SK-N-SH (cell line): ENCODE measurements around the gene UTP4. TPM values are rescaled to one million over a fixed set of nuclear protein-coding genes. Genes with fewer than 3 reads are reported as not detected.
A peak's percentile ranks its signal among the peaks of the same experiment; 100 is the strongest.

Experiments used
- CTCF ChIA-PET: fragments of 300-600, 350-600 bp; formaldehyde crosslinking; extraction: SDS; loops from one replicate; lab custom pipeline; 2021; lab: Yijun Ruan, JAX
- POLR2A ChIA-PET: fragments of 350-600 bp; sonication (Branson Sonifier 250); formaldehyde crosslinking; extraction: SDS; loops from one replicate; lab custom pipeline; 2020; ENCODE audit warnings: antibody characterized with exemption, inconsistent platforms; lab: Yijun Ruan, JAX
- DNase-seq: peaks from one replicate; pipeline ENCODE4 v3.0.0; 2012
- H2AFZ ChIP-seq: fragments of 200-600 bp; sonication (generic); 2 replicates; pipeline ENCODE4 v1.8.1; 2016; ENCODE audit warnings: antibody characterized with exemption, mild to moderate bottlenecking, low read depth
- H3F3A ChIP-seq: fragments of 200-600 bp; sonication (generic); replicated peaks from 2 replicates; pipeline ENCODE3; 2016; ENCODE audit warnings: antibody characterized with exemption, mild to moderate bottlenecking; ENCODE audit not compliant: insufficient read depth
- H3K27ac ChIP-seq, 2 experiments: fragments of 200-500 bp in 1 of 2; fragments of 200-600 bp in 1 of 2; sonication (Bioruptor generic) in 1 of 2; sonication (generic), shearing (Covaris generic) in 1 of 2; 2 replicates each; pipeline versions ENCODE4 v1.5.1 to v1.6.1; 2014 to 2016; ENCODE audit warnings: low read depth in 2 of 2, inconsistent platforms in 1 of 2, low read length in 1 of 2, mild to moderate bottlenecking in 1 of 2, mixed read lengths in 1 of 2
- H3K27me3 ChIP-seq: fragments of 200-600 bp; sonication (generic), shearing (Covaris generic); 2 replicates; pipeline ENCODE4 v1.6.1; 2016; ENCODE audit warnings: mixed run types; ENCODE audit not compliant: insufficient read depth
- H3K36me3 ChIP-seq, 2 experiments: fragments of 200-500 bp in 1 of 2; fragments of 200-600 bp in 1 of 2; sonication (Bioruptor generic) in 1 of 2; sonication (generic) in 1 of 2; replicated peaks in 1 of 2; 2 replicates each; pipeline versions ENCODE3 to v1.5.1; 2014 to 2016; ENCODE audit warnings: low read length in 1 of 2, mild to moderate bottlenecking in 1 of 2; ENCODE audit not compliant: insufficient read depth in 2 of 2, control insufficient read depth in 1 of 2
- H3K4me1 ChIP-seq, 2 experiments: fragments of 200-500 bp in 1 of 2; fragments of 200-600 bp in 1 of 2; sonication (Bioruptor generic) in 1 of 2; sonication (generic), shearing (Covaris generic) in 1 of 2; 2 replicates each; pipeline versions ENCODE4 v1.5.1 to v1.6.1; 2014 to 2016; ENCODE audit warnings: low read depth in 1 of 2, low read length in 1 of 2, mixed run types in 1 of 2; ENCODE audit not compliant: insufficient read depth in 2 of 2, control insufficient read depth in 1 of 2
- H3K4me2 ChIP-seq: fragments of 200-600 bp; sonication (generic), shearing (Covaris generic); 2 replicates; pipeline ENCODE4 v1.6.1; 2017; ENCODE audit warnings: mixed run types
- H3K4me3 ChIP-seq, 2 experiments: fragments of 200-500 bp in 1 of 2; fragments of 200-600 bp in 1 of 2; sonication (Bioruptor generic) in 1 of 2; sonication (generic), shearing (Covaris generic) in 1 of 2; 2 replicates each; pipeline versions ENCODE4 v1.5.1 to v1.8.1; 2014 to 2016; ENCODE audit warnings: low read depth in 2 of 2, inconsistent platforms in 1 of 2, low read length in 1 of 2, mild to moderate bottlenecking in 1 of 2, mixed read lengths in 1 of 2, moderate library complexity in 1 of 2
- H3K79me2 ChIP-seq: fragments of 200-600 bp; sonication (generic); 2 replicates; pipeline ENCODE4 v1.8.1; 2017; ENCODE audit warnings: mild to moderate bottlenecking; ENCODE audit not compliant: insufficient read depth
- H3K9ac ChIP-seq: fragments of 200-600 bp; sonication (generic); 2 replicates; pipeline ENCODE4 v1.6.1; 2017; ENCODE audit warnings: mixed run types
- H3K9me2 ChIP-seq: fragments of 200-600 bp; sonication (generic); 2 replicates; pipeline ENCODE4 v1.6.1; 2017; ENCODE audit warnings: mixed run types
- H3K9me3 ChIP-seq: fragments of 200-600 bp; sonication (generic); 2 replicates; pipeline ENCODE4 v1.6.1; 2017; ENCODE audit warnings: mixed run types, mild to moderate bottlenecking, moderate library complexity
- H4K20me1 ChIP-seq: fragments of 200-600 bp; sonication (generic); 2 replicates; pipeline ENCODE4 v1.6.1; 2017; ENCODE audit warnings: mild to moderate bottlenecking, mixed run types; ENCODE audit not compliant: insufficient read depth
- ELF1 ChIP-seq: IDR thresholded peaks from 2 replicates; pipeline ENCODE4 v1.4.0; 2012
- FOSL2 ChIP-seq: IDR thresholded peaks from 2 replicates; pipeline ENCODE4 v1.4.0; 2012; ENCODE audit warnings: low read depth, mild to moderate bottlenecking, moderate library complexity, borderline replicate concordance
- FOXM1 ChIP-seq: IDR thresholded peaks from 2 replicates; pipeline ENCODE4 v1.4.0; 2012; ENCODE audit warnings: low read depth, mild to moderate bottlenecking
- GABPA ChIP-seq: IDR thresholded peaks from 2 replicates; pipeline ENCODE4 v1.4.0; 2012; ENCODE audit warnings: low read depth, mild to moderate bottlenecking
- GATA2 ChIP-seq: sonication (generic); formaldehyde crosslinking; IDR thresholded peaks from 2 replicates; pipeline ENCODE4 v1.5.0; 2020; ENCODE audit warnings: mild to moderate bottlenecking, missing genetic modification reagents
- JUND ChIP-seq: IDR thresholded peaks from 2 replicates; pipeline ENCODE4 v1.4.0; 2012
- MXI1 ChIP-seq: IDR thresholded peaks from 2 replicates; pipeline ENCODE4 v1.6.1; 2012; ENCODE audit warnings: mild to moderate bottlenecking, low read depth, low read length, improper control_type of control experiment
- NRF1 ChIP-seq: IDR thresholded peaks from 2 replicates; pipeline ENCODE4 v1.6.1; 2012; ENCODE audit warnings: low read depth, mild to moderate bottlenecking, low read length
- POLR2AphosphoS5 ChIP-seq: IDR thresholded peaks from 2 replicates; pipeline ENCODE4 v1.6.1; 2012; ENCODE audit warnings: low read depth, low read length
- RCOR1 ChIP-seq: fragments of 150-350 bp; IDR thresholded peaks from 2 replicates; pipeline ENCODE4 v1.6.1; 2017; ENCODE audit warnings: antibody characterized with exemption, low read length
- REST ChIP-seq: IDR thresholded peaks from 2 replicates; pipeline ENCODE4 v1.6.1; 2012; ENCODE audit warnings: mild to moderate bottlenecking, low read depth, low read length, moderate library complexity
- RFX5 ChIP-seq: IDR thresholded peaks from 2 replicates; pipeline ENCODE4 v1.6.1; 2012; ENCODE audit warnings: mild to moderate bottlenecking, improper control_type of control experiment, low read length
- SIN3A ChIP-seq: IDR thresholded peaks from 2 replicates; pipeline ENCODE4 v1.6.1; 2012; ENCODE audit warnings: low read depth, mild to moderate bottlenecking, low read length, moderate library complexity, borderline replicate concordance
- SMC3 ChIP-seq: IDR thresholded peaks from 2 replicates; pipeline ENCODE4 v1.6.1; 2012; ENCODE audit warnings: low read depth, low read length, improper control_type of control experiment
- TAF1 ChIP-seq: IDR thresholded peaks from 2 replicates; pipeline ENCODE4 v1.6.1; 2012; ENCODE audit warnings: low read depth, mild to moderate bottlenecking, low read length, moderate library complexity, borderline replicate concordance
- TEAD4 ChIP-seq: IDR thresholded peaks from 2 replicates; pipeline ENCODE4 v1.4.0; 2012; ENCODE audit warnings: mild to moderate bottlenecking, borderline replicate concordance; ENCODE audit not compliant: insufficient read depth
- YY1 ChIP-seq: IDR thresholded peaks from 2 replicates; pipeline ENCODE4 v1.4.0; 2012; ENCODE audit warnings: low read depth, mild to moderate bottlenecking
- WGBS: methylation state at CpG from one replicate; pipeline ENCODE4 v1.1.6; 2017; ENCODE audit warnings: low lambda C conversion rate; 5-methylcytosine and 5-hydroxymethylcytosine counted together
- polyA plus RNA-seq, 3 experiments: library from polyadenylated mRNA; depleted of rRNA; stranded (reverse); fragments of >200 nt; gene quantifications; 2 replicates each; pipeline ENCODE4 v1.2.3, GENCODE V29; 2012
- TF ChIP-seq, protein P1 (sequence below): IDR thresholded peaks from 2 replicates; pipeline ENCODE4 v1.4.0; 2012; ENCODE audit warnings: low read depth
- TF ChIP-seq, protein P2 (sequence below): IDR thresholded peaks from 2 replicates; pipeline ENCODE4; 2012

UTP4 gene
- polyA plus RNA-seq, 1 of the 3 experiments (the other 2 are of a cell fraction) = 66.5 TPM

GRCh38 chr16:69182730-69183416 lies 50.4 kb downstream of the UTP4 start:
- WGBS = 80% methylated on average over 9 of the region's 10 CpGs
- Histone ChIP-seq H3K36me3 (no peaks in the 10 kb centered on the region), H3K9me2 (no peaks in the 10 kb centered on the region), H3K4me2 (no peak overlapping the region)
- TF ChIP-seq POLR2AphosphoS5 (no peak), RCOR1 (no peak), YY1 (no peak), TEAD4 (no peak)
- TF ChIP-seq, all 33 proteins: peak for 0
- no peaks in the 10 kb centered on the region for H4K20me1 ChIP-seq
- POLR2A ChIA-PET = interaction anchor here (0.6 kb wide), 1 partner anchor 17 kb away, joined by 4 read pairs; no protein-coding TSS in a partner anchor
- no peak overlapping the region for H3K4me3 ChIP-seq
- no peak overlapping the region for H3K9ac ChIP-seq
- CTCF ChIA-PET = interaction anchor here (0.8 to 1.0 kb wide), 2 partner anchors 32 to 336 kb away, joined by 3 to 4 read pairs; no protein-coding TSS in a partner anchor
- H3K79me2 ChIP-seq = peaks cover 5% of the 10 kb centered on the region
- no peak overlapping the region for H3K27ac ChIP-seq
- no peak overlapping the region for H2AFZ ChIP-seq
- H3K9me3 ChIP-seq = no peaks in the 10 kb centered on the region
- H3F3A ChIP-seq = peaks cover 25% of the 10 kb centered on the region
- H3K27me3 ChIP-seq = no peaks in the 10 kb centered on the region
- H3K4me1 ChIP-seq = peaks cover 15 to 22% of the 10 kb centered on the region in 2 experiments
- no peak for DNase-seq

- peaks cover 23% of the 10 kb centered on the region for H4K20me1 ChIP-seq
- H3K27ac ChIP-seq = peak within 1 kb of the TSS; percentile 44 to 86
- peak within 1 kb of the TSS; percentile 85 for H3K4me2 ChIP-seq
- H3K4me3 ChIP-seq = peak within 1 kb of the TSS; percentile 76 to 78
- peaks cover 10% of the 10 kb centered on the region for H3F3A ChIP-seq
- H3K9me2 ChIP-seq = no peaks in the 10 kb centered on the region
- peaks cover 43% of the 10 kb centered on the region for H3K79me2 ChIP-seq
- no peaks in the 10 kb centered on the region for H3K9me3 ChIP-seq
- no peaks in the 10 kb centered on the region for H3K36me3 ChIP-seq
- peaks cover 18 to 22% of the 10 kb centered on the region in 2 experiments for H3K4me1 ChIP-seq
- ChIA-PET CTCF (interaction anchor here (1.2 to 2.4 kb wide), 3 partner anchors 32 to 102 kb away, joined by 3 to 11 read pairs (median 4); no protein-coding TSS in a partner anchor), POLR2A (interaction anchor here (1.2 kb wide), 1 partner anchor 101 kb away, joined by 3 read pairs; no protein-coding TSS in a partner anchor)
- peak within 1 kb of the TSS; percentile 92 for H2AFZ ChIP-seq
- no peaks in the 10 kb centered on the region for H3K27me3 ChIP-seq
- H3K9ac ChIP-seq = peak within 1 kb of the TSS; percentile 82
- DNase-seq = peak; percentile 96
- 5% methylated on average over 24 of the region's 69 CpGs for WGBS
- TF ChIP-seq, protein P1, sequence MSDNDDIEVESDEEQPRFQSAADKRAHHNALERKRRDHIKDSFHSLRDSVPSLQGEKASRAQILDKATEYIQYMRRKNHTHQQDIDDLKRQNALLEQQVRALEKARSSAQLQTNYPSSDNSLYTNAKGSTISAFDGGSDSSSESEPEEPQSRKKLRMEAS = peak; percentile 68; the same call in 1 of the 2 replicates
- peak; percentile 42; the same call in 1 of the 2 replicates for TF ChIP-seq GABPA
- peak; percentile 96 for TF ChIP-seq SIN3A
- no peak for TF ChIP-seq RFX5
- TF ChIP-seq, protein P2, sequence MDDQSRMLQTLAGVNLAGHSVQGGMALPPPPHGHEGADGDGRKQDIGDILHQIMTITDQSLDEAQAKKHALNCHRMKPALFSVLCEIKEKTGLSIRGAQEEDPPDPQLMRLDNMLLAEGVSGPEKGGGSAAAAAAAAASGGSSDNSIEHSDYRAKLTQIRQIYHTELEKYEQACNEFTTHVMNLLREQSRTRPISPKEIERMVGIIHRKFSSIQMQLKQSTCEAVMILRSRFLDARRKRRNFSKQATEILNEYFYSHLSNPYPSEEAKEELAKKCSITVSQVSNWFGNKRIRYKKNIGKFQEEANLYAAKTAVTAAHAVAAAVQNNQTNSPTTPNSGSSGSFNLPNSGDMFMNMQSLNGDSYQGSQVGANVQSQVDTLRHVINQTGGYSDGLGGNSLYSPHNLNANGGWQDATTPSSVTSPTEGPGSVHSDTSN = peak; percentile 56
- no peak for TF ChIP-seq FOSL2
- TF ChIP-seq REST = 0 out of 2 replicates have a peak, but pooled peaks have one; percentile 49
- peak; percentile 78 for TF ChIP-seq TAF1
- TF ChIP-seq SMC3 = peak; percentile 12; the same call in 1 of the 2 replicates
- peak; percentile 73 for TF ChIP-seq YY1
- no peak for TF ChIP-seq GATA2 (CRISPR knock-in tag)
- no peak for TF ChIP-seq FOXM1
- TF ChIP-seq ELF1 = peak; percentile 84
- peak; percentile 20; the same call in 1 of the 2 replicates for TF ChIP-seq MXI1
- TF ChIP-seq JUND = peak; percentile 9; the same call in 1 of the 2 replicates
- peak; percentile 67 for TF ChIP-seq NRF1
Observed at GRCh38 chr16:69186642-69187445, 54.4 kb downstream of the UTP4 start, which contains the start of gene SNTB2. Gene SNTB2 (plus strand): TSS chr16:69187164. CDS start chr16:69187167, 3 bp downstream.
